Measurements from ENCODE around the gene SH3BP5L.
"Not testable (repeated sequence)": the region's sequence is repeated elsewhere in the genome, so short reads cannot be mapped to it uniquely, and the experiment has no call there.

SH3BP5L gene

DNA sequence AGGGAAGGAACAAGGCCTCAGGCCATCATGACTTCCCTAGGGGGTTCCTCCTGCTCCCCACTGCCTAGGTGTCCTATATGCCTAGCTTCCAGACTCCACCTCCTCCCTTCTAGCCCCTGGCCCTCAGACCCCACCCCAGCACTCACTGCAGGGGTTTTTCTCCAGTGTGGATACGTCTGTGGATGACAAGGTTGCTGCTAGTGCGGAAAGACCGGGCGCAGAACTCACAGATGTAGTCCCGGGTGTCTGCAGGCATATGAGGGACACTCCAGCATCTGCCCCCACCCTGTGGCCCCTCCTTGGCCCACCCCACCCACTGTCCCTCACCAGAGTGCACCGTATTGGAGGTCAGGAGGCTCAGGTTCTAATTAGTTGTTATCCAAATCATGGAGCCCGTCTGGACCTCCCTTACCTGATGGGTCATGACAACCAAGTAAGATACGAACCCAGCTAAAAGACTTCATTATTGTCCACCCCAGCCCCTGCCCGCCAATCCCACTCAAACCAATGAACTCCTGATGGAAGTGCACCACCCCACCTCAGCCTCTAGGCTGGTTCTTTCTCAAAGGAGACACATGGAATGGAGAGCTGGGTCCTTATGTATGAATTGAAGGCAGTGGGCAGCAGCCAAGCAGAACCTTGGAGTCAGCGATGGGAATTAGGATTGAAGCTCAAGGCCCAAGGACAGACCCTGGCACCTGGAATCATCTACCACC lies 25.0 kb upstream of the SH3BP5L start:
- no peak for DNase-seq

DNA sequence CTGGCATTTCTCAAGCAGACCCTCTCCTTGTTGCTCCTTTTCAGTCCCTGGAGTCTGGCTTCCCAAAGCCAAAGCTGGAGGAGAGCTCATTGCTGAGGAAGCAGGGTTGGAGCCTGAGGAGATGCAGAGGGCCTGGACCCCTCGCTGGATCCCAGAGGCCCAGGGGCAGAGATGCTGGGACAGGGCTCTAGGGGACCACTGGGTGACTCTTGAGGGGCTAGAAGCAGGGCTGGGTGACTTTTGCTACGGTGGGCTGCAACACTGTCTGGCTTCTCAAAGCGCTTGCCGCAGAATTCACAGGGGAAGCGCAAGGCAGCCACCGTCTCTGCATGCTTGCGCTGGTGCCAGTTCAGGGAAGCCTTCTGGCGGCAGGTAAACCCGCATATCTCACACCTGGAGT lies 24.4 kb upstream of the SH3BP5L start:
- DNase-seq: no peak

DNA sequence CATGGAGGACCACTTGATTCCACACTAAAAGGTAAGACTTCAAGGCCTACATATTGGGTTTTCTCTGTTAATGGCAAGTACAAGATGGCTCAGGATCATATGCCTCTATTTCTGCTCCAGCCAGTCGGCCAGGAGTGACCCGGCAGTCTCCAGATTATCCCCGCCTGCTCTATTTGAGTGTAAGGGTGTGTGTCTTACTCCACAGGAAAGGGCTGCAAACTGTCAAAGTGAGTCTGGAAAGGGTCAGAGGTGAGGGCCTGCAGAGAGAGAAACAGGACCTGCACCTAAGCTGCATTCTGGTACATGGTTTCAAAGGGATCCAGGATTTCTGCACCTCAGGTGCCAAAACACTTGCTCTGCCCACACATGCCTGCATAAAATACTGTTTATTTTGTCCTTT lies 23.9 kb upstream of the SH3BP5L start:
- DNase-seq: no peak

DNA sequence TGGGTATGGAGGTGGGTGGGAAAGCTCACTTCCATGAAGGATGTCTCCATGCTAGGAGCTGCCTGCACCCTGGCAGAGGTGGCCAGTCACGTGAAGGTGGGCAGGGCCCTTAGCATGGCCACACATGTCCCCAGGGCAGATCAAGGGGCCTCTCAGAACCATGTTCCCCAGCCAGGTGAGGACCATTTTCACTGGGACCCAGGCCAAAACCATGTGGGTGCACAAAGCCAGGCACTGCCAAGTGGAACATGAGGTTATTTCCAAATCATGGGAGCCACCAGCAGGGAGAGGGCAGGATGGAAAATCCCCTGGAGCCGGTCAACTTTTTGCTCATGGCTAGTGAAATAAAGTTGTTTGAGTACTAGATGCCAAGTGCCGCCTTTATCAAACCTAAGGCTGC lies 23.4 kb upstream of the SH3BP5L start:
- no peak for DNase-seq

DNA sequence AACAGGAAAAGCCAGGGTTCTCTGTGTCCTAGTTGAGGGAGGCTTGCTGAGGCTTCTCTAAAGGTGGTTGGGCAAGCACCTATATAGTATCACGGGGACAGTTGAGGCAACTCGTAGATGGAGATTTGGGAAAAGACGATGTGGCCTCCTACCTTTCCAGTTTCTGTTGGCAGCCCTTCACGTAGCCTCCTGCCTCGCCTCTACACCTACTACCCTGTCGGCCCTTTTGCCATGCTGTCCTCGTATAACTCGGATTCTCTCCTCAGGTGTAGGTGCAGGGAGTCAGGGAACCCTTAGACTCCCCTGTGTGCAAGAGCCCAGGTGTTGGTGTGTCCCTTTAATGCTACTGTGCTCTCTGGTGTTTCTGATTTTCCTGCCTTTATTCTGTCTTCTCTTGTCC lies 22.9 kb upstream of the SH3BP5L start:
- DNase-seq: no peak

DNA sequence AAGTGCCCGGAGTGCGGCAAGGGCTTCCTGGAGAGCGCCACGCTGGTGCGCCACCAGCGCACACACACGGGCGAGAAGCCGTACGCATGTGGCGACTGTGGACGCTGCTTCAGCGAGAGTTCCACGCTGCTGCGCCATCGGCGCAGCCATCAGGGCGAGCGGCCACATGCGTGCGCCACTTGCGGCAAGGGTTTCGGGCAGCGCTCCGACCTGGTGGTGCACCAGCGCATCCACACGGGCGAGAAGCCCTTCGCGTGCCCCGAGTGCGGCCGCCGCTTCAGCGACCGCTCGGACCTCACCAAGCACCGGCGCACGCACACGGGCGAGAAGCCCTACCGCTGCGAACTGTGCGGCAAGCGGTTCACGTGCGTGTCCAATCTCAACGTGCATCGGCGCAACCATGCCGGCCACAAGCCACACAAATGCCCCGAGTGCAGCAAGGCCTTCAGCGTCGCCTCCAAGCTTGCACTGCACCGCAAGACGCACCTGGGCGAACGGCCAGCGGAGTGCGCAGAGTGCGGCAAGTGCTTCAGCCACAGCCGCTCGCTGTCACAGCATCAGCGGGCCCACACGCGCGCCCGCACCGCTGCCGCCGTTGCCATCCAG lies 22.3 kb upstream of the SH3BP5L start:
- DNase-seq: no peak

DNA sequence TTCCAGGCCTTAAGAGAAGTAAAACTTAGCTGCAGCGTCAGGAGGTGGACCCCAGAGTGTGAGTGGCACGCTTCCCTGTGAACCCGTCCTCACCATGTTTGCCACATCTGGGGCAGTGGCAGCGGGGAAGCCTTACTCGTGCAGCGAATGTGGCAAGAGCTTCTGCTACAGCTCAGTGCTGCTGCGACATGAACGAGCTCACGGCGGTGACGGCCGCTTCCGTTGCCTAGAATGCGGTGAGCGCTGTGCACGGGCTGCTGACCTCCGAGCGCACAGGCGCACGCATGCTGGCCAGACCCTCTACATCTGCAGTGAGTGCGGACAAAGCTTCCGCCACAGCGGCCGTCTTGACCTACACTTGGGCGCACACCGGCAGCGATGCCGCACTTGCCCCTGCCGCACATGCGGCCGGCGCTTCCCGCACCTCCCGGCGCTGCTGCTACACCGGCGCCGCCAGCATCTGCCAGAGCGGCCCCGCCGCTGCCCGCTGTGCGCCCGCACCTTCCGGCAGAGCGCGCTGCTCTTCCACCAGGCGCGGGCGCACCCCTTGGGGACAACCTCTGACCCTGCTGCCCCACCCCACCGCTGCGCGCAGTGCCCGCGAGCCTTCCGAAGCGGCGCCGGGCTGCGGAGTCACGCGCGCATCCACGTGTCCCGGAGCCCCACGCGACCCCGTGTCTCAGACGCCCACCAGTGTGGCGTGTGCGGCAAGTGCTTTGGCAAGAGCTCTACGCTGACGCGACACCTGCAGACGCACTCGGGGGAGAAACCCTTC lies 21.7 kb upstream of the SH3BP5L start:
- no peak for DNase-seq

DNA sequence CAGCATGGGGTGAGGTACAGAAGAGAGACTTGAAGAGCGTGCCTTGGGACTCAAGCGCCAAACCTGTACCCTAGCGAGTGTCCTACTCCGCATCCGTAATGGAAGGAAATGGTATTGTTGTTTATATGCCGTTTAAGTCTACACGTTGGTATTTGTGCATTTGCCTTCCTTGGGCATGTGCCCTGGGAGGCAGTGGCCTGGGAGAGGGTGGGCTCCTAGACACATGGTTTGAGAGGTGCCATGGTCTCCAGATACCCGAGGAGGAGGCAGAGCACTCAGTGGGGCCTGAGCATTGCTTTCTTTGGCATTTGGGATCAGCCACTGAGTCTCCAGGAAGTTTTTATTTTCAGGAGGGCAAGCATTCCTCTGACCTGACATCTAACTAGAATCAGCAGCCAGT lies 18.8 kb upstream of the SH3BP5L start:
- DNase-seq: no peak

DNA sequence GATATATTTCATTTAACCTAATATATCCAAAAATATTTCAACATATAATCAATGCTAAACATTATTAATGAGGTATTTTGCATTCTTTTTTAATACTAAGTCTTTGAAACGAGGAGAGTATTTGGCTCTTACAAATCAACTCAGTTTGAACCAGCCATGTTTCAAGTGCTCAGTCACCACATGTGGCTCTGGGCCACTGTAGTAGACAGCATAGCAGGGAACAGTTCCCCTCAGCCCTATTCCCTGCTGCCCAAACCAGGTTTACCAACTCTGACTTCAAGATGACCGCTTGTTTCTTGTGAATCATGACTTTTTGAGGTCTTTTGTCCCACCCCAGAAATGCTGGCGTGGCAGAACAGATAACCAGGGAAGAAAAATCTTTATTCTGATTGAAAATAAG lies 18.0 kb upstream of the SH3BP5L start:
- peak; percentile 28 for DNase-seq

DNA sequence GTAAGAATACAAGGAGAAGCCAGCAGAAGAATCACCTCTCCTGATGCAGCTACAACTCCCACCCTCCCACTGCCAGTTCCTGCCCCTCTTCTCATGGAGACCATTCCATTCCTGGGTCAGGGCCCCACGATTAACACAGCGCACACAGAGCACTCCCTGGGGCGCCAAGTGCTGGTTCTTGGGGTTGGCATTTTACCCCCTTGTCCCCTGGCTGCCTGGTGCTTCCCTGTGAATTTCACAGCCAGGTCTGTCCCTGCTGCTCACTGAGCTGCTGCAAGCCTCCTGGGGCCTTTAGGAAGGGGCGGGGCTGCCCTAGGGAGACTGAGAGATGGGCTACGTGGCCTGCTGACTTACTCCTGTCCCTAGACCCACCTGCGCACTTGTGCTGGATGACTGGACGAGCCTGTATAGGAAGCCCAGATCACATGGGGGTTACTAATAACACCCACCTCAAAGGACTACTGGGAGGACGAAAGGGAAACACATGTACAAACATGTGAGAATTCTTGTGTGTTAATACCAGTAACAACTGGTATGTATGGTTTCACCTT lies 17.1 kb upstream of the SH3BP5L start:
- DNase-seq: peak; percentile 34

DNA sequence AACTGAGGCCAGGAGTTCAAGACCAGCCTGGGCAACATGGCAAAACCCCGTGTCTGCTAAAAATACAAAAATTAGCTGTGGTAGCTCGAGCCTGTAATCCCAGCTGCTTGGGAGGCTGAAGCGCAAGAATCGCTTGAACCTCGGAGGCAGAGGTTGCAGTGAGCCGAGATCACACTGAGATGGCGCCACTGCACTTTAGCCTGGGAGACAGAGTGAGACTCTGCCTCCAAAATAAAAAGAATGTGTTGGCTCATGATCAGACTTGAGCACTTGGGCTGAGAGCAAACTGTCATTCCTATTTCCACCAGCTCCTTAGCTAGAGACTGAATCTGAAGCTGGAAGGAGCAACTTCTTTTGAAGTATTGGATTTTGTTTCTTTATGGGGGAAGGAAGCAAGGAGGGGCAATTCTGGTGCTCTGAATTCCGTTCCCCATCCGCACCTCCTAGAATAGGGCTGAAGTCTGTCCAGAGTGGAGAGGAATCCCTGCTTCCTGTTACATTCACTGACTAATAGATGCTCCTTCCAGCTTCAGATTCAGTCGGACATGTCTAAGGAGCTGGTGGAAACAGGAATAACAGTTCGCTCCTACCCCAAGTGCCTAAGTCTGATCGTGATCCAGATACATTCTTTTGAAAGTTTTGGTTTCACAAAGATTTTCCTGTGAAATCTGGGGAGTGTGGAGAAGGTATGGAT lies 16.1 kb upstream of the SH3BP5L start:
- DNase-seq: peak; percentile 52

DNA sequence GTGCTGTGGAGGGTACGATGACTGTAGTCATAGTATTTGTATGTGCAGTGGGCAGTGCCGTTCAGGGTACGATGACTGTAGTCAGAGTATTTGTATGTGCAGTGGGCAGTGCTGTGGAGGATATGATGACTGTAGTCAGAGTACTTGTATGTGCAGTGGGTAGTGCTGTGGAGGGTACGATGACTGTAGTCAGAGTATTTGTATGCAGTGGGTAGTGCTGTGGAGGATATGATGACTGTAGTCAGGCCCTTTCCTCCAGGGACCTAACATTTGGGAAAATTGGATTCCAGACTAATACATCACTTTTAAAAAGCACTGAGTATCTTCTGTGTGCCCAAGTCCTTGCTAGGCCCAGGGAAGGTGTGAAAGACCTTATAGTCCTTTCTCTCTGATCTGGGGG lies 15.2 kb upstream of the SH3BP5L start:
- no peak for DNase-seq

DNA sequence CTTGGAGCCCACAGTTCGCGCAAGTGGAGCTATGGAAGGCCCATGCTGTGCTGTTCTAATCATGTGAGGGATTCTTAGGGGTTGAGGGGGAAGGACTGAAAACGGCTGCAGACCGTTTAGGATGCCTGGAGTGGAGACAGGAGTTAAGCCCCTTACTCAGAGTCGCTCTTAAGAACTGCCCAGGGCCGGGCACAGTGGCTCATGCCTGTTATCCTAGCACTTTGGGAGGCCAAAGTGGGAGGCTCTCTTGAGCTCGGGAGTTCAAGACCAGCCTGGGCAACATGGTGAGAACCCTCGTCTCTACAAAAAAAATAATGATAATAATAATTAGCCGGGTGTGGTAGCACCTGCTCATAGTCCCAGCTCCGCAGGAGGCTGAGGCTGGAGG lies 13.4 kb upstream of the SH3BP5L start:
- DNase-seq: no peak

DNA sequence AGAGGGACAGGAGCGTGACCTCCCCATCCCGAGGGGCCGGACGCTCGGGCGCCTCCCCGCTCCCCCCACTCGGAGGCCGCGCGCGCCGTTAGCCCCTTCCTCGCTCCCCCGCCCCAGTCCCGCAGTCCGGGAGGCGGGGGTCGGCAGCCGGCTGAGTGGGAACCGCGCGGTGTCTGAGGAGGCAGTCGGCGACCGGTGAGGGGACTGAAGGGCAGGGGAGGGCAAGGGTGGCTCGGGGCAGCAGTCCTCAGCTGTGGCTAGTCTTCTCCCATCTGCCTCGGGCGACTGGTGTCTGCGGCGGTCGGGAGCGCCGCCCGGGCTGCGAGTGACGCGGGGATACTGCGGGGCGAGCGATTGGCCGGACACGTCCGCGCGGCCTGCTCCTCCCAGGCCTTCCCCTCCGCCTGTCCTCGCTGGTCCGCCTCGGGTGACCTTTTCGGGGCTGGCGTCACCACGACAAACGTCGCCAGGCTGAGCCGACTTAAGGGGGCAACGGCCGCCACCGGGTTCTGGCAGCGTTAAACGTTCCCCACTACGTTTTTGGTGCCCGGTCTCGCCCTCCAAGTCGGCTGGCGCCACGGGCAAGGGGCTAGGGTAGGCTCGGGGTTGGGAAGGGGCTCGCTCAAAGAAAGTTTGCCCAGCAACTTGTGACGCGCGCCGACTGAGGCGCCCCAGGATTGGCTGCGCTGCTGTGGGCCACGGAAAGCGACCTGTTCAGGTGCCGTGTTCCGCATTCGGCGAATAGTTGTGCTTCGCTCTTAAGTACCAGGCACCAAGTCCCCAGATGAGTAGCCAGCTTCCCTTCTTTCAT lies 12.8 kb upstream of the SH3BP5L start:
- peak; percentile 93 for DNase-seq

DNA sequence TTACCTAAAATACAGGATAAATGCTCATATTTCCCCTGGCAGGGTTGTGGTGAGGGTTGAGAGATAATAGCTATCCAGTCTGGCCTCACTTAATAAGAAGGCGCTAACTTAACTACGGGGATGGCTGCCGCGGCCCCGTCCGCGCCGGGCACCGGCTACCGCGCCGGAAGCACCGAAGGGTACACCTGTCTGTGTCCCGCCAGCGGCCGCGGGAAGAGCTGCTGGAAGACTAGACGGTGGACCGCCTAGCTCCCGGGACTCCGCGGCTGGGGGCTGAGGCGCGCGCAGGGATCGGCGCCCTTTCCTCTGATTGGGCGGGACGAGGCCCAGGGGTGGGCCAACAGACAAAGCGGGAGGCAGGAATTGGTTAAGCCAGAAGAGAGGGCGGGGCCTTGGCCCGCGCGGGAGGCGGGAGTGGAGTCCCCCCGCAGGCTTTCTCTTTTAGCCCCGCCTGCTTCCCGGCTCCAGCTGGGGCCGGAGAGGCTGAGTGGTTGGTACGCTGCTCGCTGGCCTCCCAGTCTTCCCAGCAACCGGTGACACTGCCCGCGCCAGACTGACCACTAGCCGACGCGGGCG lies 12.2 kb upstream of the SH3BP5L start, which contains the start of gene ZNF672:
Gene ZNF672 (plus strand): TSS at position 444 of the 576 bp plus-strand sequence. CDS start 9,051 bp downstream, outside the sequence.
- DNase-seq: peak; percentile 97

DNA sequence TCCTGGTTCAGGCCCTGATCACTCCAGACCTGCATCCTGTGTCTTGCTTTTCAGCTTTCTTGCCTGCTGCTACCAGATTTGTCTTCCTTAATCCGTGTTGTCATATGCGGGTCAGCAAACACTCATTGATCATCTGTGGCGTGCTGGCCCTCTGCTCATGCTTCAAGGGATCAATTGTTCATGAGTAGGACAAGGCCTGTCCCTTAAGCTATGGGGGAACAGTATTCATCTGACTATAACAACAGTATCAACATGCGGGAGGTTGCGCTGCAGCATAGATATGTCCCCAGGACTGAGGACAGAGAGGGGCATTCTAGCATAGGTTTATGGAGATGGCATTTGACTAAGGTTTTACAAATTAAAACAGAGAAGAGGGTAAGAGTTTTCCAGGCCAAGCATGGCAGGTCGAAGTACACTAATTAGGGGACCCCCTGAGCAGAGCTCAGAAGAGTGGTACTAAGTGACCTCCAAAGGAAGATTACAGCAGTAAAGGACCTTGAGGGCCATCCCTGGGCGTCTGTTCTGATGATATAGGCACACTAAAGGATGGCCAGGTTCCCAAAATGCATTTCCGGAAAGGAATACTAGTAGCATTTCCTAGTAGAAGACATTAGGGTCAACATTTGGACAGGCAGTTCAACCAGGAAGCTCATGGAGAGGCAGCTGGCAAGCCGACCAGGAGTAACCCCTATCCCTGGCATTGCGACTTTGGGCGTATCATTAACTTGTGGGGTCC lies 11.5 kb upstream of the SH3BP5L start:
- no peak for DNase-seq

DNA sequence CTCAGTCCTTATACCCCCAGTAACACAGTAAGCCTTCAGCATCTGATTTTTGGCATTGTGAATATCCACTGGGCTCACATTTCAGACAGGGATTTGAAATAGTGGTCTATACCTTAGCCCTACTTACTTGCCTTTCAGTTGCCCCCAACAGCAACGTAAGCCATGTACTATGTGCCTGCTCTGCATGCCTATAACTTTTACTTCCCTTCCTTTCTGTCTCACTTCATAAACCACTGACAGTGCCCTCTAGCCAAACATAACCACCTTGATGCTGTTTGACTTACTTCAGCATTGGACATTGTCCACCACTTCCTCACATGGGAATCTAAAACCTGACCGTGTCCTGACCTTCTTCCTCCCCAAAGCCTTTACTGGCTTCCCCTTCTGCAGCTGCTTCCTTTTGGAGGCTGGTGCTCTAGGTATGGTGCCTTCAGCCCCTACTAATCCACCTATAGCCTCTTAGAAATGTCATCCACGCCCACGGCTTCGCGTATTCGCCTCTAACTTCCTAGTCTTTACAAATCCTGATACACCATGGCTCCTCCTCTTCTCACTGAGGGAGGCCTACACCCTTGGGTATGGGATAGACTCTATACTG lies 8.7 kb upstream of the SH3BP5L start:
- peak; percentile 35 for DNase-seq

DNA sequence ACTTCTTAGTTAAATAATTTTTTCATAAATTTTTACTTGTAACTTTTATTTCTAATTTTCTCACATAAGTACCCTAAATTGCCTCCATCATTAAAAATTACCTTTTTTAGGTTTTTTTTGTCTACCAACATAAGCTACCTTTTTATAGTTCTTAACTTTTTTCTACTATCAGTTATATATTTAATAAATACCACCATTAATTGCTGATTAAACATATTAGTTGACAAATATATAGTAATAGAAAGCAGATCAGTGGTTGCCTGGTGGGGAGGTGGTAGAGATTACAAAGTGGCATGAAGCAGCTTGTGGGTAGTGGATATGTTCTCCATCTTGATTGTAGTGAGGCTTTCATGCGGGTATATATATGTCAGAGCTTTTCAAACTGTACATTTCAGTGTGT lies 6.1 kb upstream of the SH3BP5L start:
- no peak for DNase-seq

DNA sequence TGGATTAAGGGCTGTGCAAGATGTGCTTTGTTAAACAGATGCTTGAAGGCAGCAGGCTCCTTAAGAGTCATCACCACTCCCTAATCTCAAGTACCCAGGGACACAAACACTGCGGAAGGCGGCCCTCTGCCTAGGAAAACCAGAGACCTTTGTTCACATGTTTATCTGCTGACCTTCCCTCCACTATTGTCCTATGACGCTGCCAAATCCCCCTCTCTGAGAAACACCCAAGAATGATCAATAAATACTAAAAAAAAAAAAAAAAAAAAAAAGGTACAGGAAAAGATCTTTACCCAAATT lies 5.0 kb upstream of the SH3BP5L start:
- DNase-seq: not testable (repeated sequence)

DNA sequence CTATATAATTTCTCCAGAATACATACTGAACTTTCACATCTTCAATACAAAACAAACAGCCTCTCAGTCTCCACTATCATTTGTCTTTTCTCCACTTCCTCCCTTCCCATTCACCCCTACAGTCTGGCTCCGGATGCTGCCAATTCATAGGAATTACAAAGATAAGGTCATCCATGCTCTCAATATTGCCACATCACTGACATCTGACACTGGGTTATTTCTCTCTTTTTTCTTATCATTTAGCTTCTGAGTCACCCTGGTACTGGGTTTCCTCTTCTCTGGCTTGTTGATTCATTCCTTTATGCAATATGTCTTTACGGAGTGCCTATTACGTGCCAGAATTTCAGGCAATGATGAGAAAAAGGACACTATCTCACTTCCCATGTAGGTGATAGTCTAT lies 3.1 kb upstream of the SH3BP5L start:
- no peak for DNase-seq

DNA sequence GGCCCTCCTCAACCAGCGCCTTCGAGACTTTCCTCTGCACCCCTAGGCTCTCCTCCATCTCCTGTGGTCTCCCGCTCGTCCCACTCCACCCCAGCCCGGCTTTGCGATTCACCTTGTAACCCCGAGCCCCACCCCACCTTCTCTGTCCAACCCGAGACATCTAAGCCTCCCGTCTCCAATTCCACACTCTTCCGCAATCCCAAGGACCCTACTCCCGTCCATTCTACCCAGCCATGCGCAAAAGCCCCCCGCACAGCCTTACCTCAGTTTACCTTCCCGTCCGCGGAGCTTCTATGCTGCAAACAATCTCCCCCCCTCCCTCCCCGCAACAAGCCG lies 174 bp downstream of the SH3BP5L start:
- DNase-seq: no peak

Data from right forelimb (tissue), 1 donor.